ENCODE data around the gene RPA3.

The RPA3 gene

DNA sequence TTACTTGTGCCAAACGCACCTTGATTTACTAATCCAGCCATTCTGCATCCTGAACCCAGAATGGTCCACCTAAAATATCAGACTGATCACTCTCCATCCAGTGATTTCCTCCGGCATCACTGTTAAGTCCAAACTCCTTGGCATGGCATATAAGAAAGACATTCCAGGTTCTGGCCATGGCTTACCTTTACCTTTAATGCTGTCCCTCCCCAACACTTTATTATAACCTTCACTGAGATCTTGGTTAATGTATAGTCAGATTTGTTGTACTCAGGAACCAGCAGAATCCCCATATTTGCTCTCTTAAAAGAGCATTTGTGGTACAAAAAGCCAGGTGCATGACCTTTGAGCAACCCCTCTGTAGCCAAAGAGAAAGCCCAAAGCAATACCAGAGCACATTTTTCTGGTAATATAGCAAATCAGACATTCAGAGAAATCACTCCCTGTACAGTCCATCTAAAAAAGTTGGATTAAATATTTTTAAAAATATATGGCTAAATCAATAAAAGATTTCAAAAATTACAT, 67.7 kb downstream of the RPA3 start:
- no peak for DNase-seq

- DNase-seq = no peak
Observed at GRCh38 chr7:7647495-7648036, 70.8 kb downstream of the RPA3 start.

DNA sequence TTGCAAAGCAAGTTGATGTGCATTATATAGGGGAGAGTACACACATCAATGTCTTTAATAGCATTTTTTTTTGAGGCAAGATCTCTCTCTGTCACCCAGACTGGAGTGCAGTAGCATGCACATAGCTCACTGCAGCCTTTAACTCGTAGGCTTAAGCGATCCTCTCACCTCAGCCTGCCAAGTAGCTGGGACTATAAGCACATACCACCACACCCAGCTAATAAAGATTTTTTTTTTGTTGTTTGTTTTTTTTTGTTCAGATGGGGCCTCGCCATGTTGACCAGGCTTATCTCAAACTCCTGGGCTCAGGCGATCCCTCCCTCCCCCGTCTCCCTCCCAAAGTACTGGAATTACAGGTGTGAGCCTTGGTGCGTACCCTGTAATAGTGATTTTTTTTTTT, 76.3 kb downstream of the RPA3 start:
- no peak for DNase-seq

DNA sequence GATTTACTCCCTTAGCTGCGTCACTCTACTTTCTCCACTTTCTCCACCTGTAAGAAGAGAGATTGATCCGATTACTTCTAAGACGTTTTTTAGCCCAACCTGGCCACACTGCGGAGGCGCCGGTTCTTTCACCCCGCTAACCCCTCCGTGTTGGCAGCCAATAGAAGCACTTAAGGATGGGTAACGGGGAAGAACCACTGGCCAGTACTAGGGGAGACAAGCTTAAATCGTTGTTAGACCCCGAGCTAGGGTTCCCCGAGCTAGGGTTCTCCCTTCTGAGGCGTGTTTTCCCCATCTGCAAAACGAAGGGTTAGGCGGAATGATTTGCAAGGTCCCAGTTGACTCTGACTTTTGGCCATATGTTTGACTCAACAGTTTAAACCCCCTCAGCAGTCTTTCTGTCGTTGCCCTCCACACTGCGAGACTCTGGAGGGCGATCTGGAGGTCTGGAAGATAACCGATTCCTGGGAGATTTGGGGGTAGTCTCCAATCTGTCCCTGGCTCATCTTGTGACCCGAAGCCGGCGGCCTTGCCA, 77.2 kb downstream of the RPA3 start:
- no peak for DNase-seq

- DNase-seq = peak; percentile 99
Observed at GRCh38 chr7:7640221-7641128, 77.9 kb downstream of the RPA3 start, which contains the start of gene UMAD1. UMAD1 (plus strand) TSS chr7:7640752; CDS start chr7:7673372, 32,620 bp downstream.

DNA sequence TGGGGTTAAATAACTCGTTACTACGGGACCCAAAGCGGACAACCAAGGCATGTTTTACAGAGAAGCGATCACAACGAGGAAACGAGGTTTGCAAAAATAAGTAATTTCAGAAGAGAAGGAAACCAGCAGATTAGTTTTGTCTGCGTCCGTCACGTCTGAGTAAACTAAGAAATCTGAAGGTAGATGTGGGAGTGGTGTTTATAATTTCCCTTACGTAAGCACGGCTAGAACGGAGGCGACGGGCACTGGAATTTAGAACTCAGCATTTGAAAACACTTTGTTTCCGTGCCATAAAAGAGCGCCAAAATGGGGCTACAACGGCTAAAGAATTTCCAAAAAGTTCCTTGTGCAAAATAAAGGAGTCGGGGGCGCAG, 78.6 kb downstream of the RPA3 start:
- DNase-seq = no peak

DNA sequence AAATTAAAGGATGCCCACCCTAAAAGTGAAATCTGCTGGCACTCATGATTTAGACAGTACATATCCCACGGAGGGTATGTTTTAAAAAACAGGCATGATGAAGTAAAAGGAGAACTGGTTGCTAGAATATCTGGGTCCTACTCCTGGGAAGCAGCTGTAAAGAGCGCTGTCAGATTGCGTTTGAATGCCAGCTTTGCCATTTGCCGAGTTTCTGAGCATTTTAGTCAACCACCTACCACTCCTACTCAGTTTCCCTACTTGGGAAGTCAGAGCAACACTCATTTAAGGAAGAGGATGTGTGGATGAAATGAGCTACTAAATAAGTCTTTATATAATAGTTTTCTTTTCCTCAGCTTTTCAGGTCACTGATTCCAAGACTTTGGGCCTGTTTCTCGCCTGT, 79.0 kb downstream of the RPA3 start:
- DNase-seq = no peak

DNA sequence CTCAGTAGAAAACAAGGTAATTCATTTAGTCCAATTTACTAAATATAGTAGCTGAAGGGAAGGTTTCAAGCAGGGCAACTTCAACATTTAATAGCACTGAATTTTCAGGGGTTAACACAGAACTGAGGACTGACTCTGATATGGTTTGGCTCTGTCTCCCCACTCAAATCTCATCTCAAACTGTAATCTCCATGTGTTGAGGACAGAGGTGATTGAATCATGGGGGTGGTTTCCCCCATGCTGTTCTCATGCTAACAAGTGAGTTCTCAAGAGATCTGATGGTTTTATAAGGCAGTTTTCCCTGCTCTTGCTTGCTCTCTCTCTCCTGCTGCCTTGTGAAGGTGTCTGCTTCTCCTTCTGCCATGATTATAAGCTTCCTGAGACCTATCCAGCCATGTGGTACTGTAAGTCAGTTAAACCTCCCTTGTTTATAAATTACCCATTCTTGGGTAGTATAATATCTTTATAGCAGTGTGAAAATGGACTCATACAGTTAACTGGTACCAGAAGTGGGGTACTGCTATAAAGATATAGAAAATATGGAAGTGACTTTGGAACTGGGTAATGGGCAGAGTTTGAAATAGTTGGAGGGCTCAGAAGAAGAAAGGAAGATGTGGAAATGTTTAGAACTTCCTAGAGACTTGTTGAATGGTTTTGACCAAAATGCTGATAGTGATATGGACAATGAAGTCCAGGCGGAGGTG, 87.6 kb downstream of the RPA3 start:
- no peak for DNase-seq

GRCh38 chr7:7628476-7628875, 89.9 kb downstream of the RPA3 start:
- no peak for DNase-seq

DNA sequence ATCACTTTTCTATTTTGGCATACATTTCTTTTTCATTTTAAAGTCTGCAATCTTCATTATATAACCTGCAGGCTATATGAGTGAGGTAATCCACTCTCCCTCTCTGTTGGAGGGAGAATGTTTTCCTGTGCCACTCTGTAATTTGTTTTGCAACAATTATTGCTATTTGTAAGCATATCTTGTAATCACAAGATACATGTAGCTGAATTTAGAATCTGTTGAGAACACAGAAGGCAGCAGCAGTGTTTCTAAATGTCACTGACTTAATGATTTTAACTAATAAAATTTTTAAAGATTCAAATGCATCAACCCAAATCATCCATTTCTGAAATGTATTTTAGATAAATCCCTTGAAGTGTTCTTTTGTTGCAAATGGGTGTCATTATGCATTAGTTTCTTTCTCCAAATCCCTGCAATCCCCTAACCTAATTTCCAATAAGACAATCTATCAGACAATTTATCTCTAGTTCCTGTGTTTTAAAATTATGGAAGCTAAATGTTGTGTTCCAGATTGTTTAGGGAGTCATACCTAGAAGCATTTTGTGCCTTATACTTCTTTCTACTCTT, 97.7 kb downstream of the RPA3 start:
- no peak for DNase-seq

DNA sequence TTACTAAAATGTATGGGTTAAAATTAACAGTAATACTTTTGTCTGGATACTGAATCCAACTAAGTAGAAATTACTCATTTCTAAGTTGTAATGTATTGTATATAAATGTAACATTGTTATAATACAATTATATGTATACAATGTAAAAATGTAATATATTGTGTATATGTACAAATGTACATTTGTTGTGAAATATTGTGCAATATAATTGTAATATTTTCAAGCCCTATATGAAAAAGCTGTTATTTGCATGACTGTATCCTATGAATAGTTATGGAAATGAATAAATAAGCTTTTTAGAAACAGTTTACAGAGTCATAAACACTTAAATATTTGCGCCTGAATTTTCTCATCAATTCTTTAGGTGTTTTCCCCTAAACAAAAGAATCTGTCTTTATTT, 98.2 kb downstream of the RPA3 start:
- no peak for DNase-seq

GRCh38 chr7:7618410-7618809, 100.0 kb downstream of the RPA3 start:
- DNase-seq = no peak

DNA sequence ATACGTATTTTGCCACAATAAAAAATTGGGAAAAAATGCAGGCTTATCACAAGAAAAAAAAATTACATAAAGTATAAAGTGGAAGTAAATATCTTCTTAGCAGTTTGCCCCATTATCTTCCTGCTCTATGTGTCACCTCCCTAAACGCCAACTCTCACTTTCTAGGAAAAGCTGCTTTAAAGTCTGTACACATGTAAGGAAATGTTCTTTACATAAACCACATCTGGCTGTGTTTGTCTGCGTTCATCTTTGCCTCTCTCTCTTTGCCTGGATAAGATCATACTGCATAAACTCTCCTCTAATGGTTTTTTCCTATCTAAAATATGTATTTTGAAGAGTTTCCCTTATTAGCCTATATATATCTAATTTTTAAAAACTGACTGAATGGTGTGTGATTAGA, 100.9 kb downstream of the RPA3 start:
- no peak for DNase-seq

- DNase-seq = no peak
Observed at GRCh38 chr7:7614018-7614741, 104.2 kb downstream of the RPA3 start.

DNA sequence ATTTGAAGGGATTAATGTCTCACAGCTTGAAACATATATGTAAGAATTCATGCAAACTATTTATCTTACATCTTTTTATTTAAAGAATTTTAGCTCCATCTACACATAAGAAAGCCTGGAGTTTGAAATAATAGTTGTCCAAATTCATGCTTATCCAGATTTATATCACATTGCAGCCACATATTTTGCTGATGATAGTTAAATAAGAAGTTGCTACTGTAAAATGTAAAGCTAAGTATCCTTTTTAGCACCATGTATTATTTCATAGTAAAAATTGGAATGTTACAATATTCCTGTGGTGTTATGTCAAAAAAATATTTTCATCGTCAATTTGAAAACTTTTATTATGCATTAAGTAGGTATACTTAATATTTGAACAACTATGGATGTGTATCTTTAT, 105.2 kb downstream of the RPA3 start:
- no peak for DNase-seq

DNA sequence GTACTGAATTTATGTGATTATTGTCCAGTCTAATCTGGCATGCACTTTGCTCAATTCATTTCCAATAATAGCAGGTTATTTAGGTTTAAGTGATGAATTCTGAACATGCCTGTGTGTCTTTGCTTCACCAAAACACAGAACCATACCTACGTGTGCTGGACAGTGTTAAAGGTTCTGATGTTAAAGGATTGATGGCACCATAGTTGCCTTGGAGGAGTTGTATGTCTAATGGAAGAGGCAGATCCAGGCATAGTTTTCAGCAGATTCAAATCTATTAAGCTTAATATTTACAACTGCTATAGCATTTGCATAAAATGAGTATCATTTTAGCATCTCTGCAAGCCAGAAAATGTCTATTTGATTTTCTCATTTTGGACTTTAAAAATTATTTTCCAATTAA, 105.9 kb downstream of the RPA3 start:
- no peak for DNase-seq

DNA sequence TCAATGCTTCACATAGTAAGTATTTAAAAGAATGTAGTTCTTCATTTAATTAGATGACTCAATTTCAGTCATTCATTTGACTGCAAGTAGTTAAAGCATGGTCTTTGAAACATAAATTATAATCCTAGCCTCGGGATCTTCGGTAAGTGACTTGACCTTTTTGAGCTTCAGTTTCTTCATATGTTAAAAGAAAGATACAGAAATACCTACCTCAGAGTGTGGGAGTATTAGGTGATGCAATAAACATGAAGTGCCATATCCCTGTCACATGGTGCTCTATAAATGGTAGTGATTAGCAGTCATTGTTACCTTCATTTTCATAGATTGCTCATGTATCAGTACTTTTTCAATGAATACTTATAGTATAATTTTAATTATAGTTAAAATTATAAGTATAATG, 109.1 kb downstream of the RPA3 start:
- DNase-seq = no peak

- no peak for DNase-seq
Observed at GRCh38 chr7:7607010-7607409, 111.4 kb downstream of the RPA3 start.

- peak; percentile 76 for DNase-seq
Observed at GRCh38 chr7:7596176-7596575, 122.2 kb downstream of the RPA3 start.

- peak; percentile 16 for DNase-seq
Observed at GRCh38 chr7:7595451-7595850, 123.0 kb downstream of the RPA3 start.

Data from MV-4-11 (cell line).